GM18526 (cell line): Measurements from ENCODE around the gene CELSR2.

ENCODE experiments used
- POLR2A ChIP-seq: IDR thresholded peaks from 3 replicates; pipeline ENCODE4 v1.6.1; 2011; ENCODE audit not compliant: insufficient read length; ENCODE audit errors: extremely low read depth

CELSR2 gene

GRCh38 chr1:109290998-109291397 is 41.7 kb downstream of the CELSR2 start:
- TF ChIP-seq POLR2A = no peak

- TF ChIP-seq POLR2A = no peak
Observed at GRCh38 chr1:109292364-109292763, 43.0 kb downstream of the CELSR2 start.

- TF ChIP-seq POLR2A = no peak
Observed at GRCh38 chr1:109293026-109293425, 43.7 kb downstream of the CELSR2 start.

GRCh38 chr1:109294481-109294880 is 45.1 kb downstream of the CELSR2 start:
- TF ChIP-seq POLR2A = no peak

GRCh38 chr1:109295712-109296415 is 46.5 kb downstream of the CELSR2 start:
- TF ChIP-seq POLR2A = no peak

- TF ChIP-seq POLR2A = no peak
Observed at GRCh38 chr1:109296782-109297181, 47.4 kb downstream of the CELSR2 start.

GRCh38 chr1:109298666-109299557 is 49.6 kb downstream of the CELSR2 start:
- TF ChIP-seq POLR2A = no peak

GRCh38 chr1:109299558-109300343 is 50.4 kb downstream of the CELSR2 start:
- no peak for TF ChIP-seq POLR2A

GRCh38 chr1:109300650-109301151 is 51.4 kb downstream of the CELSR2 start:
- no peak for TF ChIP-seq POLR2A

- no peak for TF ChIP-seq POLR2A
Observed at GRCh38 chr1:109301874-109302273, 52.5 kb downstream of the CELSR2 start.

- no peak for TF ChIP-seq POLR2A
Observed at GRCh38 chr1:109304226-109304920, 55.0 kb downstream of the CELSR2 start.

GRCh38 chr1:109306832-109307273 is 57.5 kb downstream of the CELSR2 start, which contains the start of gene MYBPHL:
Gene MYBPHL, minus strand, starts transcription at chr1:109307011. Its CDS starts 20 bp downstream, at chr1:109306991.
- no peak for TF ChIP-seq POLR2A

GRCh38 chr1:109307274-109308021 is 58.1 kb downstream of the CELSR2 start:
- no peak for TF ChIP-seq POLR2A

- no peak for TF ChIP-seq POLR2A
Observed at GRCh38 chr1:109309347-109309746, 60.0 kb downstream of the CELSR2 start.
